H1 (cell line): Measurements from ENCODE around the gene SNRNP70. TPM values are rescaled to one million over a fixed set of nuclear protein-coding genes. Genes with fewer than 3 reads are reported as not detected.
A peak's percentile ranks its signal among the peaks of the same experiment; 100 is the strongest.

Experiments used
- CTCF ChIA-PET: fragments of 300-600 bp; sonication (Branson Sonifier 250); formaldehyde crosslinking; loops from one replicate; lab custom pipeline; 2021; ENCODE audit not compliant: partially characterized antibody; lab: Charles Lee
- POLR2A ChIA-PET: fragments of 300-600 bp; sonication (Branson Sonifier 250); formaldehyde crosslinking; loops from one replicate; lab custom pipeline; 2021; ENCODE audit warnings: inconsistent platforms; ENCODE audit not compliant: partially characterized antibody; lab: Charles Lee
- DNase-seq, 2 experiments: peaks; one replicate each; pipeline versions ENCODE4 v3.0.0 to v3.0.0-alpha.2; 2010 to 2022; ENCODE audit warnings: low spot score in 2 of 2, low read depth in 1 of 2, mixed read lengths in 1 of 2
- FAIRE-seq: peaks from 2 replicates; lab custom pipeline; 2011; peaks lifted over from hg19 to GRCh38; lab: Jason Lieb, UNC
- H2AFZ ChIP-seq: 2 replicates; pipeline ENCODE4 v1.8.1; 2012; ENCODE audit warnings: low read length, inconsistent platforms
- H2AK5ac ChIP-seq: 2 replicates; pipeline ENCODE4 v1.6.1; 2013; ENCODE audit warnings: low read depth, low read length
- H2BK120ac ChIP-seq: replicated peaks from 2 replicates; pipeline ENCODE3; 2013; ENCODE audit warnings: low read depth, low read length, inconsistent platforms
- H2BK12ac ChIP-seq: 2 replicates; pipeline ENCODE4 v1.6.1; 2013; ENCODE audit warnings: low read depth, low read length
- H2BK15ac ChIP-seq: 2 replicates; pipeline ENCODE4 v1.6.1; 2013; ENCODE audit warnings: low read length
- H2BK20ac ChIP-seq: 2 replicates; pipeline ENCODE4 v1.6.1; 2013; ENCODE audit warnings: low read length
- H2BK5ac ChIP-seq: 2 replicates; pipeline ENCODE4 v1.6.1; 2013; ENCODE audit warnings: low read depth, low read length
- H3K14ac ChIP-seq: 2 replicates; pipeline ENCODE4 v1.6.1; 2013; ENCODE audit warnings: inconsistent platforms; ENCODE audit not compliant: insufficient read length
- H3K18ac ChIP-seq: 2 replicates; pipeline ENCODE4 v1.6.1; 2013; ENCODE audit warnings: low read length; ENCODE audit errors: extremely low read depth
- H3K23ac ChIP-seq: 2 replicates; pipeline ENCODE4 v1.6.1; 2013; ENCODE audit warnings: inconsistent platforms; ENCODE audit not compliant: insufficient read length
- H3K23me2 ChIP-seq: 2 replicates; pipeline ENCODE4 v1.6.1; 2013; ENCODE audit warnings: low read depth, low read length
- H3K27ac ChIP-seq: 2 replicates; pipeline ENCODE4 v1.6.1; 2011; ENCODE audit warnings: low read depth, low read length, inconsistent platforms
- H3K27me3 ChIP-seq, 4 experiments: replicated peaks in 1 of 4; 1 replicate in 1 of 4; 2 replicates in 3 of 4; pipeline versions ENCODE4 v1.6.1 to v1.8.1; 2011 to 2013; ENCODE audit warnings: low read length in 3 of 4, mild to moderate bottlenecking in 3 of 4, inconsistent platforms in 2 of 4, mixed read lengths in 2 of 4, moderate library complexity in 1 of 4; ENCODE audit not compliant: control insufficient read depth in 3 of 4, insufficient read depth in 3 of 4; ENCODE audit errors: extremely low read depth in 1 of 4
- H3K36me3 ChIP-seq, 4 experiments: 2 replicates each; pipeline versions ENCODE4 v1.6.1 to v1.8.1; 2011 to 2013; ENCODE audit warnings: mild to moderate bottlenecking in 4 of 4, low read length in 3 of 4, moderate library complexity in 2 of 4, control low read depth in 1 of 4, inconsistent platforms in 1 of 4; ENCODE audit not compliant: insufficient read depth in 4 of 4, control insufficient read depth in 2 of 4
- H3K4ac ChIP-seq: replicated peaks from 2 replicates; pipeline ENCODE3; 2013; ENCODE audit warnings: low read length, low read depth, mixed read lengths, inconsistent platforms; ENCODE audit not compliant: insufficient read length
- H3K4me1 ChIP-seq, 4 experiments: replicated peaks in 1 of 4; 1 replicate in 1 of 4; 2 replicates in 3 of 4; pipeline versions ENCODE4 v1.6.1 to v1.8.1; 2011 to 2013; ENCODE audit warnings: low read length in 3 of 4, inconsistent platforms in 2 of 4, mixed read lengths in 1 of 4; ENCODE audit not compliant: insufficient read depth in 4 of 4, control insufficient read depth in 3 of 4
- H3K4me2 ChIP-seq, 2 experiments: 2 replicates each; pipeline versions ENCODE4 v1.6.1 to v1.8.1; 2011 to 2013; ENCODE audit warnings: low read depth in 2 of 2, low read length in 2 of 2, control low read depth in 1 of 2, inconsistent platforms in 1 of 2, mild to moderate bottlenecking in 1 of 2; ENCODE audit not compliant: insufficient read depth in 1 of 2
- H3K4me3 ChIP-seq, 4 experiments: fragments of 200-600, 300-600 bp in 1 of 4; sonication (generic), shearing (Covaris generic), sonication (Bioruptor Twin) in 1 of 4; 2 replicates each; pipeline versions ENCODE4 v1.5.1 to v1.8.1; 2011 to 2016; ENCODE audit warnings: low read length in 4 of 4, low read depth in 3 of 4, control low read depth in 2 of 4, inconsistent platforms in 2 of 4, mild to moderate bottlenecking in 2 of 4, mixed read lengths in 1 of 4, moderate library complexity in 1 of 4; ENCODE audit not compliant: insufficient read depth in 2 of 4; ENCODE audit errors: extremely low read depth in 1 of 4
- H3K56ac ChIP-seq: replicated peaks from 2 replicates; pipeline ENCODE3; 2013; ENCODE audit warnings: low read depth, mild to moderate bottlenecking, mixed read lengths, low read length, inconsistent platforms; ENCODE audit not compliant: insufficient read length
- H3K79me1 ChIP-seq: 2 replicates; pipeline ENCODE4 v1.6.1; 2013; ENCODE audit warnings: low read depth, low read length, control low read depth
- H3K79me2 ChIP-seq, 2 experiments: 2 replicates each; pipeline versions ENCODE4 v1.6.1 to v1.8.1; 2012 to 2013; ENCODE audit warnings: low read length in 2 of 2, mild to moderate bottlenecking in 2 of 2, inconsistent platforms in 1 of 2; ENCODE audit not compliant: insufficient read depth in 2 of 2, control insufficient read depth in 1 of 2
- H3K9ac ChIP-seq, 4 experiments: replicated peaks in 1 of 4; 1 replicate in 1 of 4; 2 replicates in 3 of 4; pipeline versions ENCODE4 v1.6.1 to v1.8.1; 2011 to 2013; ENCODE audit warnings: low read depth in 3 of 4, low read length in 3 of 4, control low read depth in 2 of 4, mild to moderate bottlenecking in 2 of 4, moderate library complexity in 2 of 4, inconsistent platforms in 1 of 4; ENCODE audit errors: extremely low read depth in 1 of 4
- H3K9me3 ChIP-seq, 2 experiments: 2 replicates each; pipeline versions ENCODE4 v1.6.1 to v1.8.1; 2012 to 2013; ENCODE audit warnings: mild to moderate bottlenecking in 2 of 2, moderate library complexity in 2 of 2, control low read depth in 1 of 2, inconsistent platforms in 1 of 2, low read depth in 1 of 2, low read length in 1 of 2, mixed read lengths in 1 of 2; ENCODE audit not compliant: insufficient read depth in 2 of 2
- H4K20me1 ChIP-seq, 2 experiments: replicated peaks in 1 of 2; 2 replicates each; pipeline versions ENCODE3 to v1.8.1; 2011 to 2013; ENCODE audit warnings: inconsistent platforms in 2 of 2, low read length in 2 of 2, mild to moderate bottlenecking in 1 of 2; ENCODE audit not compliant: insufficient read depth in 2 of 2, control insufficient read depth in 1 of 2
- H4K5ac ChIP-seq: 2 replicates; pipeline ENCODE4 v1.6.1; 2013; ENCODE audit warnings: low read length, low read depth, mixed read lengths, inconsistent platforms; ENCODE audit not compliant: insufficient read length
- H4K8ac ChIP-seq: 2 replicates; pipeline ENCODE4 v1.8.0; 2013; ENCODE audit warnings: mild to moderate bottlenecking, moderate library complexity, low read length, inconsistent platforms; ENCODE audit not compliant: insufficient read depth; ENCODE audit errors: extremely low read depth
- H4K91ac ChIP-seq: replicated peaks from 2 replicates; pipeline ENCODE3; 2013; ENCODE audit warnings: low read length, mixed read lengths, inconsistent platforms; ENCODE audit not compliant: insufficient read length
- CREB1 ChIP-seq: IDR thresholded peaks from 2 replicates; pipeline ENCODE4 v1.6.1; 2012; ENCODE audit warnings: inconsistent platforms
- NRF1 ChIP-seq: IDR thresholded peaks from 2 replicates; pipeline ENCODE4 v1.6.1; 2011; ENCODE audit warnings: mild to moderate bottlenecking, low read depth, low read length, improper control_type of control experiment
- RBBP5 ChIP-seq: IDR thresholded peaks from 2 replicates; pipeline ENCODE4 v1.7.1; 2012; ENCODE audit warnings: low read depth, mild to moderate bottlenecking, inconsistent platforms, low read length, moderate library complexity, borderline replicate concordance
- WGBS, 2 experiments: shearing (Covaris generic) in 1 of 2; methylation state at CpG; one replicate each; pipeline versions ENCODE4 v1.1.6 to v1.1.7; 2013 to 2015; ENCODE audit warnings: low lambda C conversion rate in 2 of 2, mixed read lengths in 2 of 2, inconsistent platforms in 1 of 2, low coverage in 1 of 2, missing lambda C conversion rate in 1 of 2; ENCODE audit not compliant: insufficient replicate concordance in 2 of 2, insufficient coverage in 1 of 2, insufficient read length in 1 of 2; ENCODE audit errors: extremely low coverage in 1 of 2, missing lambda C conversion rate in 1 of 2; 5-methylcytosine and 5-hydroxymethylcytosine counted together
- polyA plus RNA-seq, 7 experiments: library from polyadenylated mRNA; depleted of rRNA in 3 of 7; stranded (reverse) in 5 of 7; unstranded in 2 of 7; fragments of >200 nt in 5 of 7; fragments of 200-250 nt in 2 of 7; gene quantifications; 1 replicate in 5 of 7; 2 replicates in 1 of 7; 4 replicates in 1 of 7; pipeline versions ENCODE4 v1.2.1 to v1.2.3, GENCODE V29; 2011 to 2013; ENCODE audit warnings: missing spikeins in 2 of 7, mixed read lengths in 2 of 7
- total RNA-seq: library from RNA; stranded (reverse); fragmentation: NEBNext Ultra II Directional; extraction: Animal tissue kit (Norgen Biotek cat#: 25700); gene quantifications from 2 replicates; pipeline ENCODE4 v1.2.1, GENCODE V29; 2021

The SNRNP70 gene
- total and polyA plus RNA-seq, 2 of the 8 experiments (the other 6 are each of a cell fraction or from before 2014, with no cell fraction given): 231 to 235 TPM

GRCh38 chr19:49150106-49150943 is 65.1 kb downstream of the SNRNP70 start:
- H3K4me1 ChIP-seq: peaks cover 0 to 23% (median 13%) of the 10 kb centered on the region in 4 experiments; a peak in 6 of 7 replicates
- no peak overlapping the region for H2BK15ac ChIP-seq
- peak overlapping the region; percentile 69 to 97 (median 90) for H3K4me3 ChIP-seq
- peak in 1 of 2 experiments; percentile 91 for DNase-seq
- 0 out of 2 replicates have a peak overlapping the region, but pooled peaks have one; percentile 43 for H2BK12ac ChIP-seq
- no peak overlapping the region for H2AK5ac ChIP-seq
- H3K4ac ChIP-seq: no peak overlapping the region
- peaks cover 0 to 2% of the 10 kb centered on the region in 2 experiments for H4K20me1 ChIP-seq
- peak overlapping the region; percentile 65 for H3K56ac ChIP-seq
- no peak overlapping the region for H2BK20ac ChIP-seq
- no peak overlapping the region for H2BK120ac ChIP-seq
- peaks cover 0 to 7% (median 3%) of the 10 kb centered on the region in 4 experiments; a peak in 3 of 7 replicates for H3K27me3 ChIP-seq
- no peak overlapping the region for H3K23ac ChIP-seq
- H2BK5ac ChIP-seq: peak overlapping the region; percentile 87
- peak overlapping the region; percentile 28 for H4K5ac ChIP-seq
- no peak overlapping the region; the same call in 1 of the 2 replicates for H4K8ac ChIP-seq
- peak overlapping the region; percentile 85 to 95 for H3K4me2 ChIP-seq
- WGBS, 2 experiments: 0% methylated on average over 36 of the region's 75 CpGs; no CpG with 5 or more reads in 1 of the 2 experiments
- no peaks in the 10 kb centered on the region for H3K79me2 ChIP-seq
- ChIA-PET POLR2A (interaction anchor here (0.6 to 5.6 kb wide), 27 partner anchors 9 to 442 kb away, joined by 3 to 30 read pairs (median 4); partner anchors contain the start of genes LIN7B, PPFIA3 and TRPM4), CTCF (interaction anchor here (0.6 to 3.3 kb wide), 10 partner anchors 15 to 76 kb away, joined by 3 to 16 read pairs (median 4); no protein-coding TSS in a partner anchor)
- peaks cover 27% of the 10 kb centered on the region for H3K23me2 ChIP-seq
- no peak overlapping the region for H3K14ac ChIP-seq
- H2AFZ ChIP-seq: no peak overlapping the region
- peak overlapping the region; percentile 84 for H4K91ac ChIP-seq
- no peak for FAIRE-seq
- peak overlapping the region in 3 of 4 experiments; percentile 50 to 72 (median 70); a peak in 5 of 7 replicates for H3K9ac ChIP-seq
- H3K36me3 ChIP-seq: no peaks in the 10 kb centered on the region
- 0 out of 2 replicates have a peak, but pooled peaks cover 2% of the 10 kb centered on the region for H3K79me1 ChIP-seq
- H3K18ac ChIP-seq: peak overlapping the region; percentile 92
- no peaks in the 10 kb centered on the region for H3K9me3 ChIP-seq
- peak overlapping the region; percentile 65 for H3K27ac ChIP-seq
- TF ChIP-seq CREB1 (no peak), RBBP5 (no peak; the same call in 1 of the 2 replicates), NRF1 (no peak)
